HepG2 (cell line): ENCODE data around the gene DLG2. TPM values are rescaled to one million over a fixed set of nuclear protein-coding genes. Genes with fewer than 3 reads are reported as not detected.

ENCODE experiments used
- ATAC-seq: fragments of 200-7000 bp; cut with Tn5 transposase; 3 replicates; pipeline ENCODE4 v1.9.1; 2020; ENCODE audit warnings: mild to moderate bottlenecking, moderate library complexity
- BruUV-seq: library from RNA; stranded (reverse); fragments of 400-500 nt; replicated peaks from 2 replicates; lab custom pipeline; 2021; lab: Mats Ljungman, UMichigan
- CTCF ChIA-PET: fragments of 300-600 bp; formaldehyde crosslinking; extraction: SDS; loops from one replicate; lab custom pipeline; 2021; ENCODE audit warnings: low total read pairs, inconsistent platforms, low intra/inter-chr PET ratio; lab: Yijun Ruan, JAX
- POLR2A ChIA-PET: fragments of 350-600 bp; sonication (Branson Sonifier 250); formaldehyde crosslinking; loops from one replicate; lab custom pipeline; 2020; ENCODE audit warnings: antibody characterized with exemption, inconsistent platforms; lab: Yijun Ruan, JAX
- DNase-seq: peaks from one replicate; pipeline ENCODE4 v3.0.0-alpha.2; 2015; ENCODE audit warnings: low spot score
- FAIRE-seq: peaks from 3 replicates; lab custom pipeline; 2011; peaks lifted over from hg19 to GRCh38; lab: Jason Lieb, UNC
- H2AFZ ChIP-seq: one replicate; pipeline ENCODE4 v1.6.1; 2011; ENCODE audit warnings: low read length, inconsistent platforms
- H3K27ac ChIP-seq: fragments of 300-600 bp; 3 replicates; pipeline ENCODE4 v1.8.0; 2011; ENCODE audit warnings: mixed run types, mild to moderate bottlenecking, mixed read lengths, low read length, inconsistent platforms; ENCODE audit not compliant: insufficient read depth; ENCODE audit errors: extremely low read length
- H3K27me3 ChIP-seq, 2 experiments: fragments of 200-600 bp in 1 of 2; 2 replicates in 1 of 2; 3 replicates in 1 of 2; pipeline versions ENCODE4 v1.6.0 to v1.8.0; 2011; ENCODE audit warnings: low read length in 2 of 2, mild to moderate bottlenecking in 2 of 2, moderate library complexity in 2 of 2, inconsistent platforms in 1 of 2; ENCODE audit not compliant: insufficient read depth in 2 of 2, control insufficient read depth in 1 of 2
- H3K36me3 ChIP-seq, 2 experiments: fragments of 200-600 bp in 1 of 2; replicated peaks in 1 of 2; 2 replicates in 1 of 2; 3 replicates in 1 of 2; pipeline versions ENCODE4 v1.5.1 to v1.8.0; 2011; ENCODE audit warnings: low read length in 2 of 2, inconsistent platforms in 1 of 2; ENCODE audit not compliant: insufficient read depth in 2 of 2, control insufficient read depth in 1 of 2
- H3K4me1 ChIP-seq: 2 replicates; pipeline ENCODE4 v1.5.1; 2012; ENCODE audit warnings: low read length, inconsistent platforms; ENCODE audit not compliant: insufficient read depth
- H3K4me2 ChIP-seq: 2 replicates; pipeline ENCODE4 v1.6.0; 2011; ENCODE audit warnings: low read depth, low read length, inconsistent platforms
- H3K4me3 ChIP-seq, 3 experiments: fragments of 200-600 bp in 1 of 3; sonication (generic), shearing (Covaris generic) in 1 of 3; replicated peaks in 1 of 3; 2 replicates each; pipeline ENCODE4 v1.5.1; 2011 to 2016; ENCODE audit warnings: low read length in 3 of 3, inconsistent platforms in 2 of 3, low read depth in 2 of 3, mild to moderate bottlenecking in 2 of 3, control low read depth in 1 of 3, mixed read lengths in 1 of 3; ENCODE audit not compliant: insufficient read depth in 1 of 3
- H3K79me2 ChIP-seq: one replicate; pipeline ENCODE4 v1.6.1; 2011; ENCODE audit warnings: low read length, inconsistent platforms; ENCODE audit not compliant: insufficient read depth
- H3K9ac ChIP-seq: 2 replicates; pipeline ENCODE4 v1.6.0; 2011; ENCODE audit warnings: mild to moderate bottlenecking, low read depth, low read length, inconsistent platforms; ENCODE audit not compliant: insufficient read depth
- H3K9me3 ChIP-seq: 2 replicates; pipeline ENCODE4 v1.5.1; 2012; ENCODE audit warnings: mild to moderate bottlenecking, low read length
- H4K20me1 ChIP-seq: 2 replicates; pipeline ENCODE4 v1.6.0; 2011; ENCODE audit warnings: inconsistent platforms, mild to moderate bottlenecking, low read length, moderate library complexity; ENCODE audit not compliant: insufficient read depth
- CBX1 ChIP-seq: IDR thresholded peaks from one replicate; pipeline ENCODE4 v1.6.1; 2016; ENCODE audit warnings: antibody characterized with exemption, low read depth
- GABPA ChIP-seq, 2 experiments: IDR thresholded peaks; 2 replicates each; pipeline ENCODE4 v1.6.1; 2011 to 2016; ENCODE audit warnings: low read depth in 2 of 2, low read length in 1 of 2, missing biosample characterization in 1 of 2, missing genetic modification characterization in 1 of 2
- NCOR1 ChIP-seq: fragments of 200-600 bp; sonication (generic); IDR thresholded peaks from 2 replicates; pipeline ENCODE4 v1.7.0; 2017; ENCODE audit warnings: antibody characterized with exemption, low read length, borderline replicate concordance
- PCBP1 ChIP-seq: fragments of 200-400 bp; formaldehyde crosslinking; IDR thresholded peaks from 2 replicates; pipeline ENCODE4 v1.6.1; 2017; ENCODE audit warnings: mild to moderate bottlenecking, low read depth, low read length, borderline replicate concordance
- POLR2AphosphoS5 ChIP-seq: IDR thresholded peaks from 2 replicates; pipeline ENCODE4 v1.6.1; 2012; ENCODE audit warnings: low read depth, low read length
- SOX5 ChIP-seq: IDR thresholded peaks from 2 replicates; pipeline ENCODE4 v1.6.1; 2016; ENCODE audit warnings: borderline replicate concordance
- SYNCRIP ChIP-seq: fragments of 200-400 bp; formaldehyde crosslinking; IDR thresholded peaks from 2 replicates; pipeline ENCODE4 v1.6.1; 2018; ENCODE audit warnings: mild to moderate bottlenecking, low read depth, low read length; ENCODE audit not compliant: insufficient read depth
- ZBTB10 ChIP-seq: sonication (generic); formaldehyde crosslinking; IDR thresholded peaks from 2 replicates; pipeline ENCODE4 v1.4.0; 2020; ENCODE audit warnings: missing genetic modification reagents, borderline replicate concordance
- ZBTB49 ChIP-seq: sonication (generic); formaldehyde crosslinking; IDR thresholded peaks from 2 replicates; pipeline ENCODE4 v1.4.0; 2020; ENCODE audit warnings: missing genetic modification reagents, borderline replicate concordance
- ZBTB8A ChIP-seq: sonication (generic); formaldehyde crosslinking; IDR thresholded peaks from 2 replicates; pipeline ENCODE4 v1.4.0; 2020; ENCODE audit warnings: mild to moderate bottlenecking, low read depth, missing genetic modification reagents, borderline replicate concordance
- ZNF709 ChIP-seq: sonication (generic); formaldehyde crosslinking; IDR thresholded peaks from 2 replicates; pipeline ENCODE4 v1.5.0; 2020; ENCODE audit warnings: mild to moderate bottlenecking, missing genetic modification reagents
- WGBS: methylation state at CpG from one replicate; pipeline ENCODE4 v1.1.6; 2017; ENCODE audit warnings: low lambda C conversion rate; 5-methylcytosine and 5-hydroxymethylcytosine counted together
- in situ Hi-C: cut with HindIII; loops from 2 replicates; pipeline ENCODE4 v1.10.0; 2017; ENCODE audit warnings: low pct_unique_long_range_greater_than_20kb; ENCODE audit not compliant: extremely low pct_ligation_motif_present
- intact Hi-C: fragments of 100-400 bp; cut with micrococcal nuclease; formaldehyde crosslinking; loops from one replicate; pipeline ENCODE4 v1.10.0; 2022; ENCODE audit not compliant: unreplicated experiment
- polyA plus RNA-seq, 8 experiments: library from polyadenylated mRNA; depleted of rRNA in 3 of 8; stranded (reverse) in 7 of 8; unstranded in 1 of 8; fragments of >200 nt; fragmentation: Illumina TruSeq in 4 of 8; extraction: Trizol in 4 of 8; gene quantifications; 2 replicates each; pipeline versions ENCODE4 v1.2.1 to v1.2.3, GENCODE V29; 2011 to 2016; ENCODE audit warnings: low read depth in 4 of 8, missing spikeins in 1 of 8, mixed read lengths in 1 of 8; ENCODE audit not compliant: insufficient read depth in 1 of 8
- total RNA-seq, 5 experiments: library from RNA; depleted of rRNA; stranded (reverse); fragments of >200 nt; fragmentation: Illumina TruSeq; extraction: Trizol; gene quantifications; 2 replicates each; pipeline ENCODE4 v1.2.3, GENCODE V29; 2016; ENCODE audit warnings: low read depth in 1 of 5
- TF ChIP-seq, protein P1 (sequence below): sonication (generic); formaldehyde crosslinking; IDR thresholded peaks from 2 replicates; pipeline ENCODE4 v1.4.0; 2020; ENCODE audit warnings: mild to moderate bottlenecking, missing genetic modification reagents

DLG2 gene
- total and polyA plus RNA-seq, 2 of the 13 experiments (the other 11 are each of a cell fraction or from before 2014, with no cell fraction given), result 0.46 to 1.0 TPM

GRCh38 chr11:84837402-84838069 is 789.6 kb downstream of the DLG2 start:
- ChIA-PET CTCF (no interaction called here), POLR2A (no interaction called here)
- in situ Hi-C loops, result no loop called here
- no peaks in the 10 kb centered on the region for H4K20me1 ChIP-seq
- FAIRE-seq (no peak), DNase-seq (no peak), ATAC-seq (no peak)
- 8% methylated on average over 3 of the region's 3 CpGs for WGBS
- no peaks in the 10 kb centered on the region for H3K79me2 ChIP-seq
- H3K4me3 ChIP-seq, result no peak overlapping the region
- no peaks in the 10 kb centered on the region for H3K36me3 ChIP-seq
- H3K27ac ChIP-seq, result no peak overlapping the region
- no peak for TF ChIP-seq ZBTB10
- TF ChIP-seq, protein P1, sequence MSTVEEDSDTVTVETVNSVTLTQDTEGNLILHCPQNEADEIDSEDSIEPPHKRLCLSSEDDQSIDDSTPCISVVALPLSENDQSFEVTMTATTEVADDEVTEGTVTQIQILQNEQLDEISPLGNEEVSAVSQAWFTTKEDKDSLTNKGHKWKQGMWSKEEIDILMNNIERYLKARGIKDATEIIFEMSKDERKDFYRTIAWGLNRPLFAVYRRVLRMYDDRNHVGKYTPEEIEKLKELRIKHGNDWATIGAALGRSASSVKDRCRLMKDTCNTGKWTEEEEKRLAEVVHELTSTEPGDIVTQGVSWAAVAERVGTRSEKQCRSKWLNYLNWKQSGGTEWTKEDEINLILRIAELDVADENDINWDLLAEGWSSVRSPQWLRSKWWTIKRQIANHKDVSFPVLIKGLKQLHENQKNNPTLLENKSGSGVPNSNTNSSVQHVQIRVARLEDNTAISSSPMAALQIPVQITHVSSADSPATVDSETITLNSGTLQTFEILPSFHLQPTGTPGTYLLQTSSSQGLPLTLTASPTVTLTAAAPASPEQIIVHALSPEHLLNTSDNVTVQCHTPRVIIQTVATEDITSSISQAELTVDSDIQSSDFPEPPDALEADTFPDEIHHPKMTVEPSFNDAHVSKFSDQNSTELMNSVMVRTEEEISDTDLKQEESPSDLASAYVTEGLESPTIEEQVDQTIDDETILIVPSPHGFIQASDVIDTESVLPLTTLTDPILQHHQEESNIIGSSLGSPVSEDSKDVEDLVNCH (CRISPR knock-in tag), result no peak
- no peak for TF ChIP-seq PCBP1
- no peak for TF ChIP-seq SOX5 (CRISPR knock-in tag)
- TF ChIP-seq NCOR1, result no peak
- no peak for TF ChIP-seq ZBTB49 (CRISPR knock-in tag)
- no peak for TF ChIP-seq ZNF709
- no peak for TF ChIP-seq ZBTB8A (CRISPR knock-in tag)
- TF ChIP-seq POLR2AphosphoS5, result no peak
- no peak for TF ChIP-seq SYNCRIP
- TF ChIP-seq GABPA (IDR thresholded peaks at IDR 0.05; ENCODE audit: low read depth, low read length), result no peak
- no peak for TF ChIP-seq GABPA (CRISPR knock-in tag; IDR thresholded peaks at IDR 0.05; ENCODE audit: low read depth)
- no peak for TF ChIP-seq CBX1
- H3K4me1 ChIP-seq, result no peaks in the 10 kb centered on the region
- no TSS peak for BruUV-seq
- H3K27me3 ChIP-seq, result no peaks in the 10 kb centered on the region
- H3K9ac ChIP-seq, result no peak overlapping the region
- intact Hi-C loops, result no loop called here
- H3K9me3 ChIP-seq, result no peaks in the 10 kb centered on the region
- H3K4me2 ChIP-seq, result no peak overlapping the region
- H2AFZ ChIP-seq, result no peak overlapping the region
